Activated naive CD4-positive, alpha-beta T cell treated with anti-CD3 and anti-CD28 coated beads for 36 hours (primary cell): ENCODE data around the gene TEX36. TPM values are rescaled to one million over a fixed set of nuclear protein-coding genes. Genes with fewer than 3 reads are reported as not detected.
"Not testable (repeated sequence)": the region's sequence is repeated elsewhere in the genome, so short reads cannot be mapped to it uniquely, and the experiment has no call there.

Experiments used
- CTCF ChIA-PET: fragments of 350-600 bp; sonication (Branson Sonifier 250); formaldehyde crosslinking; loops from one replicate; lab custom pipeline; 2021; ENCODE audit warnings: antibody characterized with exemption; lab: Charles Lee
- DNase-seq: peaks from one replicate; pipeline ENCODE4 v3.0.0-alpha.2; 2020
- H3K27ac Mint-ChIP-seq: one replicate; pipeline ENCODE4 v1.8.0; 2021; ENCODE audit warnings: mild to moderate bottlenecking, mixed read lengths
- H3K27me3 Mint-ChIP-seq: one replicate; pipeline ENCODE4 v1.8.0; 2021; ENCODE audit warnings: low read depth, mixed read lengths
- H3K36me3 Mint-ChIP-seq: one replicate; pipeline ENCODE4 v1.8.0; 2021; ENCODE audit warnings: low read depth, mixed read lengths
- H3K4me1 Mint-ChIP-seq: one replicate; pipeline ENCODE4 v1.8.0; 2021; ENCODE audit warnings: low read depth, mixed read lengths
- H3K4me3 Mint-ChIP-seq: one replicate; pipeline ENCODE4 v1.8.0; 2021; ENCODE audit warnings: mild to moderate bottlenecking, moderate library complexity, mixed read lengths
- H3K9me3 Mint-ChIP-seq: one replicate; pipeline ENCODE4 v1.8.0; 2021; ENCODE audit warnings: mixed read lengths
- intact Hi-C: fragments of 100-400 bp; cut with micrococcal nuclease; formaldehyde crosslinking; loops from one replicate; pipeline ENCODE4 v1.15.1; 2023
- total RNA-seq, 2 experiments: library from RNA; stranded (reverse); gene quantifications; one replicate each; pipeline ENCODE4 v1.2.3, GENCODE V29; 2021

TEX36 gene
- total RNA-seq, 2 experiments from 2014 or later = not detected

GRCh38 chr10:125707541-125708468 is 24.8 kb upstream of the TEX36 start:
- Mint-ChIP-seq H3K27me3 (peaks cover 11% of the 10 kb centered on the region), H3K27ac (no peak overlapping the region), H3K4me1 (no peaks in the 10 kb centered on the region), H3K9me3 (peaks cover 12% of the 10 kb centered on the region), H3K36me3 (peaks cover 3% of the 10 kb centered on the region), H3K4me3 (no peak overlapping the region)
- CTCF ChIA-PET = no interaction called here
- intact Hi-C loops = no loop called here
- DNase-seq = no peak

GRCh38 chr10:125700355-125700911 is 17.5 kb upstream of the TEX36 start:
- Mint-ChIP-seq H3K36me3 (no peaks in the 10 kb centered on the region), H3K27me3 (peaks cover 2% of the 10 kb centered on the region), H3K4me3 (no peak overlapping the region), H3K4me1 (no peaks in the 10 kb centered on the region), H3K27ac (no peak overlapping the region), H3K9me3 (peaks cover 3% of the 10 kb centered on the region)
- CTCF ChIA-PET = interaction anchor here (0.8 kb wide), 1 partner anchor 418 kb away, joined by 3 read pairs; no protein-coding TSS in a partner anchor
- no peak for DNase-seq
- intact Hi-C loops = loop anchor here (5.0 kb wide), 1 partner anchor 653 kb away; no protein-coding TSS in a partner anchor

- CTCF ChIA-PET = no interaction called here
- no peaks in the 10 kb centered on the region for H3K36me3 Mint-ChIP-seq
- H3K9me3 Mint-ChIP-seq = peaks cover 3% of the 10 kb centered on the region
- DNase-seq = no peak
- H3K4me1 Mint-ChIP-seq = no peaks in the 10 kb centered on the region
- intact Hi-C loops = loop anchor here (5.0 kb wide), 1 partner anchor 652 kb away; no protein-coding TSS in a partner anchor
- no peak overlapping the region for H3K27ac Mint-ChIP-seq
- H3K27me3 Mint-ChIP-seq = peaks cover 2% of the 10 kb centered on the region
- H3K4me3 Mint-ChIP-seq = no peak overlapping the region
Measured at GRCh38 chr10:125699562-125700143, 16.7 kb upstream of the TEX36 start.

- H3K27ac Mint-ChIP-seq = no peak overlapping the region
- no peaks in the 10 kb centered on the region for H3K36me3 Mint-ChIP-seq
- no peaks in the 10 kb centered on the region for H3K4me1 Mint-ChIP-seq
- no peak overlapping the region for H3K4me3 Mint-ChIP-seq
- intact Hi-C loops = no loop called here
- CTCF ChIA-PET = no interaction called here
- peaks cover 3% of the 10 kb centered on the region for H3K9me3 Mint-ChIP-seq
- peaks cover 2% of the 10 kb centered on the region for H3K27me3 Mint-ChIP-seq
- DNase-seq = no peak
Measured at GRCh38 chr10:125698481-125698998, 15.6 kb upstream of the TEX36 start.

- H3K27ac Mint-ChIP-seq, intact Hi-C loops, DNase-seq, H3K4me3 Mint-ChIP-seq, H3K27me3 Mint-ChIP-seq, H3K4me1 Mint-ChIP-seq, H3K36me3 Mint-ChIP-seq, CTCF ChIA-PET, H3K9me3 Mint-ChIP-seq: not testable (repeated sequence)
Measured at GRCh38 chr10:125696884-125697283, 13.9 kb upstream of the TEX36 start.

GRCh38 chr10:125694883-125695282 is 11.9 kb upstream of the TEX36 start:
- intact Hi-C loops = no loop called here
- CTCF ChIA-PET = no interaction called here
- H3K4me1 Mint-ChIP-seq = no peaks in the 10 kb centered on the region
- H3K27ac Mint-ChIP-seq = no peak overlapping the region
- H3K4me3 Mint-ChIP-seq = no peak overlapping the region
- peaks cover 8% of the 10 kb centered on the region for H3K27me3 Mint-ChIP-seq
- no peaks in the 10 kb centered on the region for H3K36me3 Mint-ChIP-seq
- no peaks in the 10 kb centered on the region for H3K9me3 Mint-ChIP-seq
- DNase-seq = no peak

GRCh38 chr10:125693524-125693847 is 10.5 kb upstream of the TEX36 start:
- Mint-ChIP-seq H3K4me1 (no peaks in the 10 kb centered on the region), H3K27ac (no peak overlapping the region), H3K36me3 (no peaks in the 10 kb centered on the region), H3K27me3 (peaks cover 10% of the 10 kb centered on the region), H3K4me3 (no peak overlapping the region), H3K9me3 (no peaks in the 10 kb centered on the region)
- DNase-seq = no peak
- intact Hi-C loops = no loop called here
- CTCF ChIA-PET = no interaction called here

- Mint-ChIP-seq H3K9me3 (no peaks in the 10 kb centered on the region), H3K4me3 (no peak overlapping the region), H3K4me1 (no peaks in the 10 kb centered on the region), H3K36me3 (no peaks in the 10 kb centered on the region), H3K27ac (no peak overlapping the region), H3K27me3 (peaks cover 10% of the 10 kb centered on the region)
- intact Hi-C loops = no loop called here
- CTCF ChIA-PET = no interaction called here
- no peak for DNase-seq
Measured at GRCh38 chr10:125692601-125693523, 9.9 kb upstream of the TEX36 start.

GRCh38 chr10:125692196-125692595 is 9.2 kb upstream of the TEX36 start:
- H3K27ac Mint-ChIP-seq = no peak overlapping the region
- peaks cover 10% of the 10 kb centered on the region for H3K27me3 Mint-ChIP-seq

GRCh38 chr10:125691160-125691981 is 8.4 kb upstream of the TEX36 start:
- Mint-ChIP-seq H3K27ac (no peak overlapping the region), H3K4me1 (no peaks in the 10 kb centered on the region), H3K4me3 (no peak overlapping the region), H3K27me3 (peaks cover 10% of the 10 kb centered on the region), H3K9me3 (no peaks in the 10 kb centered on the region), H3K36me3 (no peaks in the 10 kb centered on the region)
- CTCF ChIA-PET = no interaction called here
- no peak for DNase-seq
- intact Hi-C loops = no loop called here

More at GRCh38 chr10:125692196-125692595, 9.2 kb upstream of the TEX36 start:
- CTCF ChIA-PET = no interaction called here
- intact Hi-C loops = no loop called here
- Mint-ChIP-seq H3K4me3 (no peak overlapping the region), H3K9me3 (no peaks in the 10 kb centered on the region), H3K36me3 (no peaks in the 10 kb centered on the region), H3K4me1 (no peaks in the 10 kb centered on the region)
- no peak for DNase-seq

- peaks cover 10% of the 10 kb centered on the region for H3K27me3 Mint-ChIP-seq
- H3K9me3 Mint-ChIP-seq = no peaks in the 10 kb centered on the region
- H3K4me3 Mint-ChIP-seq = no peak overlapping the region
- no peaks in the 10 kb centered on the region for H3K4me1 Mint-ChIP-seq
- CTCF ChIA-PET = no interaction called here
- H3K27ac Mint-ChIP-seq = no peak overlapping the region
- no peaks in the 10 kb centered on the region for H3K36me3 Mint-ChIP-seq
- intact Hi-C loops = no loop called here
- no peak for DNase-seq
Measured at GRCh38 chr10:125689955-125690569, 7.1 kb upstream of the TEX36 start.
